Measurements from ENCODE around the gene LRRC59.

Gene LRRC59

DNA sequence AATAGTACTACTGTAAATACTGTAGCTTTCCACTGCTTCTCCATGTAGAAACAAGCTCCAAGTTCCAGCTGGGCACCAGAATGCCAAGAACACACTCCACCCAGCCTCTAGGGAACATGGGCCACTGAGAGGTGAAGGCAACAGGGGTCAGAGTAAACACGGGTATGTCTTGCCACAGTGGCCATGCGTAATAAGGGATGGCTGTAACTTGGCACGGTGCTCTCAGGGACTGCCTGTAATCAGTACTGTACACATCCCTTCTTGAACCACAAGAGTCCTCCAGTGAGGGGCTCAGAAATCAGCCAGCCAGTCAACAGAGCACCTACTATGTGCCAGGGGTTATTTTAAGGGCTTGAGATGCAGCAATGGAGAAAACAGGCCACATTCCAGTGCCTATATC lies 10.8 kb downstream of the LRRC59 start:
- DNase-seq (ENCODE audit: low spot score), result no peak

GRCh38 chr17:50382931-50383330 lies 14.4 kb downstream of the LRRC59 start:
- DNase-seq (ENCODE audit: low spot score), result no peak

DNA sequence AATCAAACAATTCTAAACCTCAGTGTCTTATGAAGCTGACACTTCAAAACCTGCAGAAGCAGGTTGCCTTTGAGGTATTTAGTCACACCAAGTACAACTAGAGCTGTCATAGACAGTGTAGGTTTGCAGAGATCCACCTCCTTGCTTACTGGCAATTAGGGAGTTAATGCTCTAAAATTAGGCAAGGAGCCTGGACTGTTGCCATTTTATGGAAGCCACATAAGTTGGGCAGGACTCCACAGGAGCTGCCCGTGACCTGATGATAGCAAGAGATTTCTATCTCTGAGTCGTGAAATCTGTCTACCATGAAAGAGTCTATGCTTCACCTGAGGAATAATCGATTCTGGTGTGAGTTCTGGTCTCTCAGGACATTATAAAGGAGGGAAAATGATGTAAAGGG lies 15.4 kb downstream of the LRRC59 start:
- DNase-seq (ENCODE audit: low spot score), result no peak

DNA sequence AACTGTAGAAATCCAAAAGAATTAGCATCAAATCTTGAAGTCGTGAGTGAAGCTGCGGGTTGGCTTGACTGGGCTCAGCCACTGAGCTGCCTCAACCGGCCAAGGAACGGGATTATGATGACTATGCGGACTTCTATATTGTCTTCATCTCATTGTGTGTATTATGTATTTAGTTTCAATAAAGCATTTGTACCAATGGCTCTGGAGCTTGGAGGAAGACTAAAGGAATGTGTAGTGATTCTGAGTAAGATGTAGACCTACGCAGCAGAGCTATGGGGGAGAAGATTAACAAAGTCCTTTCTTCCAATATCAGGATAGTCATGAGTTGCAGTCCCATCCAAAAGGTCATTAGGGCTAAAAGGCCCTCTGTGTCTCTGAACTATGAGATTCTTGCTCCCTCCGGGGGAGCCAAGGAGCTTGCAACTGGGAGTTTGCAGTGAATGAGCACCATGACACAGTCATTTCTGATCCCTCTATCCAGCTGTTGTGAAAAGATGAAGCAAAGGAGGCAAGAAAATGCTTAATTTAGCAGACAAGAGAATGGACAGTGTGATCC lies 16.0 kb downstream of the LRRC59 start:
- no peak for DNase-seq (ENCODE audit: low spot score)

DNA sequence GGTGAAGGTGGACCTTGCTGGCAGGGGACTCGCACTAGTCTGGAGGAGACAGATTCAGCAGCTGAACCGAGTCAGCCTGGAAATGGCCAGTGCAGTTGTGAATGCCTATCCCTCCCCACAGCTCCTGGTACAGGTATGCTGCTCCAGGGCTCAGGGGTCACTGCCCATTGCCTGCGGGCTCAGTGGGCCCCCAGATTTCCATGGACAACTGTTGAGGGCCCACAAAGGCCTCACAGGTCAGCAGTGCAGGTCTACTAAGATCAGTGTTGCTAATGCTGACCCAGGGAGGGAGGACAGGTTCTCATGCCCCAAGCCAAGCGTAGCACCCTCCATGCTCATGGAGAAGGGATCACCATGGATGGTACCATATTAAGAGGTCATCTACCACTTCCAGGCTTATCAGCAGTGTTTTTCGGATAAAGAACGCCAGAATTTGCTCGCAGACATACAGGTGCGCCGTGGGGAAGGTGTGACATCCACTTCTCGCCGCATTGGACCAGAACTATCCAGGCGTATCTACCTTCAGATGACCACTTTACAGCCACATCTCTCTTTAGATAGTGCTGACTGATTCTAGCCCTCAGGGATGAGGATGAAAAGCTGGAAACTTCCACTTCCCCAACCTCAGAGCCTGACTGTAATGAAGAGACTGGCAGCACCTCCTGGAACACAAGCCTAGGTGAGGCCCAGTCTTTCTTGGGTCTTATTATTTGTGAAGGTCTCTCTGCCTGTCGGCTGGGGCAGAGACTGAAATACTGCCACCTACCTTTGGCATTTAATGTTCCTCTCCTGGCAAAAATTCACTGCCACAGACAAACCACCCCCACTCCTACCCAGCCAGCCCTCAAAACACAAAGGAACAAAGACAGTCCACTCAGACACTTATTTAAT lies 16.7 kb downstream of the LRRC59 start:
- no peak for DNase-seq (ENCODE audit: low spot score)

GRCh38 chr17:50379351-50380132 lies 17.8 kb downstream of the LRRC59 start:
- no peak for DNase-seq (ENCODE audit: low spot score)

DNA sequence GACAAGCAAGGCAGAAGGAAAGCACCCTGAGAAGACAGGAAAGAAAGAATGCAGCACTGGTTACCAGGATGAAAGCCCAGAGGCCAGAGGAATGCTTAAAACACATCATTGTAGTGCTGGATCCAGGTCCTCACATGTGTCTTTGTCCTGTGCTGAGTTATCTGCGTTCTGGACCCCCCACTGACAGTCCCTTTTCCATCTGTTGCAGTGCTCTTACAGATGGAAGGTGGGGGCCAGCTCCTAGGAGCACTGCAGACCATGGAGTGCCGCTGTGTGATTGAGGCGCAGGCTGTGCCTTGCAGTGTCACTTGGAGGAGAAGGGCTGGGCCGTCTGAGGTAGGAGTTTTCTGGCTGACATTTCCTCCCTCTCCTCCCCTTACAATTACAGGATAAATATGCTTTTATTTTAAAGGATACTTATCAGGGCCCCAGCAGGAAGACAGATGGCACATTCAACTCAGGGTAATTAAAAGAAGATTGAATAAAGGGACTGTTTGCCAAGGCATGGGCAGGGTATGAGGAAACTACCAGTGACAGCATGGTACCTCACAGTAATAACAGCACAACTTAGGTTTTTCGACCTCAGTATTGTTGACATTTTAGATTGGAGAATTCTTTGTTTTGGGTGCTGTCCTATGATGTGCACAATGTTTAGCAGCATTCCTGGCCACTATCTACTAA lies 21.3 kb downstream of the LRRC59 start:
- no peak for DNase-seq (ENCODE audit: low spot score)

DNA sequence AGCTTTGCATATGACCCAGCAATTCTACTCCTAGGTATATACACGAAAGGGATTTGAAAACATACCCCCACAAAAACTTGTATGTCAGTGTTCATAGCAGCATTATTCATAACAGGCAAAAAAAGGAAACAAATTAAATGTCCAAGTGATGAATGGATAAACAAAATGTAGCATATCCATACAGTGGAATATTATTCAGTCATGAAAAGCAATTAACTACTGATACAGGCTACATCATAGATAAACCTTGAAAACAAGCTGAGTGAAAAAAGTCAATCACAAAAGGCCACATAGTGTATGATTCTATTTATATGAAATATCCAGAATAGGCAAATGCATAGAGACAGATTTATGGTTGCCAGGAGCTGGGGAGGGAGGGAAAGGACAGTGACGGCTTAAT lies 23.6 kb downstream of the LRRC59 start:
- no peak for DNase-seq (ENCODE audit: low spot score)

- peak; percentile 88 for DNase-seq (ENCODE audit: low spot score)
These were observed 24.4 kb downstream of the LRRC59 start, which contains the start of the genes EME1 and MRPL27 for GRCh38 chr17:50372758-50373556. Gene EME1, plus strand, starts transcription at chr17:50373229. Its CDS starts 1,980 bp downstream, at chr17:50375209. Gene MRPL27, minus strand, starts transcription at chr17:50373184. Its CDS starts 14 bp downstream, at chr17:50373170.

DNA sequence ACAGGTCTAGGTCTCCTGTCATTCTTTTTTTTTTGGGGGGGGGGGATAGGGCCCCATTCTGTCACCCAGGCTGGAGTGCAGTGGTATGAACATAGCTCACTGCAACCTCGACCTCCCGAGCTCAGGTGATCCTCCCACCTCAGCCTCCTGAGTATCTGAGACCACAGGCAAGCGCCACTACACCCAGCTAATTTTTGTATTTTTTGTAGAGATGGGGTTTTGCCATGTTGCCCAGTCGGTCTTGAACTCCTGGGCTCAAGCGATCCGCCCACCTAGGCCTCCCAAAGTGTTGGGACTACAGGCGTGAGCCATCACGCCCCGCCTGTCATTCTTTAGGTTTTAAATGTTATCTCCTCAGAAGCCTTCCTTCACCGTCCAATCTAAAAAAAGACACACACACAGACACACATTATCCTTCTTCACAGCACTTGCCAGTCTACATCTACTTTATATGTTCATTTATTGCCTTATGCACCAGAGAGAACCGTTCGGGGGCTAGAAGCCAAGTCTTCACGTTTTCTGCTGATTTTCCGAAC lies 25.0 kb downstream of the LRRC59 start:
- DNase-seq (ENCODE audit: low spot score), result no peak

DNA sequence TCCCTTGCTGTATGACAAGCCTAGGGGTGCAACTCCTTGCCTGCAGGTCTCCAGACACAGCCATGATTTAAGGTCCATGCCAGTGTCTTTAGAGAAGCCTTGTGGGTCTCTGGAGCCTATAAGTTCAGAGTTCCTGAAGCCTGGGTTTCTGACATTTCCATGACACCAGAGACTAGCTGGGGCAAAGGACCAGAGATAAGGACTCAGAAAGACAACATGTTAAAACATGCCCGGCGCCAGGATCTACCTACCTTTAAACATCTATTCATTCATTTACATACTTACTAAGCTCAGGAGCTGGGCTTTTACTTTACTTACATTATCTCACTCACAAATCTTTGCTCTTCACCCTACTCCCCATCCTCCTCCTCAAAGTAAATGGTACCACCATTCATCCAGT lies 25.8 kb downstream of the LRRC59 start:
- DNase-seq (ENCODE audit: low spot score), result no peak

- no peak for DNase-seq (ENCODE audit: low spot score)
These were observed 27.3 kb downstream of the LRRC59 start for GRCh38 chr17:50370052-50370451.

GRCh38 chr17:50367401-50367800 lies 29.9 kb downstream of the LRRC59 start:
- no peak for DNase-seq (ENCODE audit: low spot score)

GRCh38 chr17:50365649-50366393 lies 31.5 kb downstream of the LRRC59 start:
- DNase-seq (ENCODE audit: low spot score), result no peak

GRCh38 chr17:50365165-50365564 lies 32.2 kb downstream of the LRRC59 start:
- DNase-seq (ENCODE audit: low spot score), result no peak

DNA sequence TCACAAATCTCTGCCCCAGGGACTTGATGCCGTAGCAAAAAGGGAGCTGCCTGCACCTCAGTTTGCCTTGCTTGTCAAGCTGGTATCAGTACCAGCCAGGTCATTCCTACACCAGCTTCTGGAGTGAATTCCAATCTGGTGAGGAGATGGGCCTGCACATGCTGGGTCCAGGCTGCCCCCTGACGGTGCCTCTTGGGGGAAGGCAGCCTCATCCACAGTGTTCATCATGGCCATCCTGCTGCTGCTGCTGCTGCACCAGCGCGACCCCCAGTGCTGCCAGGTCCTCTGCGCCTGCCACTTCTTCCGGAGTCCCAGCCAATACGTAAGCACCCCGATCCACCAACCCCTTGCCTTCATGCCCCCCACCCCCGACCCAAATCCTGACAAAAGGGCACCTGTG lies 32.6 kb downstream of the LRRC59 start:
- peak; percentile 68 for DNase-seq (ENCODE audit: low spot score)

DNA sequence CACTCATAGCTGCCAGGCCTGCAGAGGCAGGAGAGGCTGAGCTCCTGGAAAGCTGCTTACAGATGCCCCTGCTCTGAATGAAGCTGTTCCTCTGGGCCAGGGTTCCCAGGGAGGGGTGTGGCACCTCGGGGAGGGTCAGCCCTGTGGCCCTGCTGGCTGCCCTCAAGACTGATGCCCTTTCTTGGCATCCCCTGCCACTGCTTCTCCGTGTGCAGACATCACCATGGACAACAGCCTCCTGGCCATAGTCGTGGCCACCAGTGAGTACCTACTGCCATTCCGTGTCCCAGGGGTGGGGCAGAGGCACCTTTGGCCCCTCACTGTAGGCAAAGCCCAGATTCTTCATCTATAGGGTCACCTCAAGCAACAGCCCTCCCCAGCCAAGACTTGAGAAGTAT lies 33.3 kb downstream of the LRRC59 start:
- no peak for DNase-seq (ENCODE audit: low spot score)

- DNase-seq (ENCODE audit: low spot score), result peak; percentile 71
These were observed 33.9 kb downstream of the LRRC59 start for GRCh38 chr17:50363217-50364060.

DNA sequence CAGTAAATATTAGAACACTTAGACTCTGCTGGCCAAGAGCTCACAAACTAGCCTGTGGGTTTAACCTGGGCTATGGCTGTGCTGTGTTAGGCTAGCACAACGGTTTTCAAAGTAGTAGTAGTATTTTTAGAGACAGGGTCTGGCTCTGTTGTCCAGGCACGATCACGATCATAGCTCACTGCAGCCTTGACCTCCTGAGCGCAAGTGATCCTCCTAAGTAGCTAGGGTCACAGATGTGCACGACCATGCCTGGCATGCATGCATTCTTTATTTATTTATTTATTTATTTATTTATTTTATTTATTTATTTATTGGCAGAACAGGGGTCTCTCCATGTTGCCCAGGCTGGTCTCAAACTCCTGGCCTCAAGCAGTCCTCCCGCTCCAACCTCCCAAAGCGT lies 34.7 kb downstream of the LRRC59 start:
- no peak for DNase-seq (ENCODE audit: low spot score)
